ENCODE data around the gene TAOK2.

TAOK2 gene

DNA sequence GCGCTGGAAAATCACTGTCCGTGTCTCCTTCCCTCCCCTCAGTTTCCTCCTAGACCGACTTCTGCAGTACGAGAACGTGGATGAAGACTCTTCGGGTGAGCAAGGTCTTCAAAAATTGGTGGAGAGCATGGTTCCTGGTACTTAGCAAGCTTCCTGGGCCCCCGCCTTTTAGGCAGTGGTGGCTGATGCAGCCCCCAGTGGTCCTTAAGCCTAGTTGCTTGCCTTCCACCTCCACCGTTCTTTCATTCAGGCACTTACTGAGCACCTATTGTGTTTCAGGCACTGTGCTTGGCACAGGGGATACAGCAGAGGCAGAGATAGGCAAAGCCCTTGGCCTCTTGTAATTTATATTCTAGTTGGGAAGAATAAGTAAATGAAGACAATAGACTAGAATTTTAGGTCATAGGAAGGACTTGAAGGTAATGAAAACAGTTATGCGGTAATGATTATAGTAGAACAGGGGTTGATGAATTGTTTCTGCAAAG is 23.1 kb downstream of the TAOK2 start:
- no peaks in the 10 kb centered on the region for H3K9me3 ChIP-seq (ENCODE audit: control insufficient read depth, insufficient read depth, low read depth, low read length)
- peak overlapping the region; percentile 91; the same call in 1 of the 2 replicates for H3K27ac ChIP-seq (ENCODE audit: extremely low read depth, low read depth, low read length)
- no peaks in the 10 kb centered on the region; the same call in 1 of the 2 replicates for H3K4me1 ChIP-seq (ENCODE audit: control insufficient read depth, insufficient read depth, low read length)
- H3K4me3 ChIP-seq (ENCODE audit: low read depth, low read length) = peak overlapping the region; percentile 93
- H3K36me3 ChIP-seq (ENCODE audit: control insufficient read depth in 2 of 2, insufficient read depth in 1 of 2, low read length in 2 of 2) = peaks cover 8 to 77% of the 10 kb centered on the region in 2 experiments
- ChIA-PET CTCF (interaction anchor here (0.6 to 2.1 kb wide), 13 partner anchors 10 to 275 kb away, joined by 3 to 12 read pairs (median 4); partner anchors contain the start of genes PAGR1 and PRRT2), POLR2A (interaction anchor here (0.6 to 4.0 kb wide), 7 partner anchors 8 to 396 kb away, joined by 3 to 42 read pairs (median 5); partner anchors contain the start of gene TAOK2)
- TF ChIP-seq ZBTB10 (tag by site-specific recombination; IDR thresholded peaks at IDR 0.05) = no peak
- TF ChIP-seq ZBTB17 (tag by site-specific recombination; IDR thresholded peaks at IDR 0.05) = peak; percentile 15; the same call in 1 of the 2 replicates
- peak; percentile 95 for TF ChIP-seq ZNF664 (tag by site-specific recombination; IDR thresholded peaks at IDR 0.05)

DNA sequence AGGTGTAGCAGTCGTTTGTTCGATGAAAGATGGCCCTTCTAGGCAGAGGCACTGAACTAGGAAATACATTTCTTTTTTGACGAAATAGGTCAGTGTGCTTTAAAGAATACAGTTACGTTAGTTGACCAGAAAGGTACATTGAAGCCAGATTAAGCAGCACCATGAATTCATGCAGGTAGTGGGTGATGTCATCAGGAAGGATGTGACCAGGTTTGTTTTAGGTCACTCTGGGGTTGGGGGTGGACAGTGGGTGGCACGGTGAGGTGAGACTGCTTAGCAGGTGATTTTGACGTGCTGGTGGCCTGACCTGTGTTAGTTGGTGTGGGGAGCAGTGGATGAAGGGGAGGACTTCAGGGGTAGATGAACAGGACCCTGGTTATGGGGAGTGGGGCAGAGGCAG is 25.9 kb downstream of the TAOK2 start:
- Histone ChIP-seq H3K4me1 (ENCODE audit: control insufficient read depth, insufficient read depth, low read length) (no peaks in the 10 kb centered on the region; the same call in 1 of the 2 replicates), H3K9me3 (ENCODE audit: control insufficient read depth, insufficient read depth, low read depth, low read length) (no peaks in the 10 kb centered on the region), H3K36me3 (ENCODE audit: control insufficient read depth in 2 of 2, insufficient read depth in 1 of 2, low read length in 2 of 2) (peaks cover 8 to 76% of the 10 kb centered on the region in 2 experiments; a peak in 2 of 3 replicates), H3K27ac (ENCODE audit: extremely low read depth, low read depth, low read length) (no peak overlapping the region), H3K4me3 (ENCODE audit: low read depth, low read length) (no peak overlapping the region)
- ChIA-PET CTCF (interaction anchor here (0.7 kb wide), 1 partner anchor 17 kb away, joined by 3 read pairs; no protein-coding TSS in a partner anchor), POLR2A (interaction anchor here (0.8 to 1.0 kb wide), 2 partner anchors 9 to 26 kb away, joined by 3 to 4 read pairs; partner anchors contain the start of gene TAOK2)
- TF ChIP-seq ZNF629 (tag by site-specific recombination; IDR thresholded peaks at IDR 0.05) (0 out of 2 replicates have a peak, but pooled peaks have one; percentile 30), ZNF473 (tag by site-specific recombination; IDR thresholded peaks at IDR 0.05) (no peak), ZNF777 (tag by site-specific recombination; IDR thresholded peaks at IDR 0.05; ENCODE audit: borderline replicate concordance) (no peak), ZNF621 (tag by site-specific recombination; IDR thresholded peaks at IDR 0.05) (peak; percentile 14; the same call in 1 of the 2 replicates), ZNF654 (tag by site-specific recombination; IDR thresholded peaks at IDR 0.05; ENCODE audit: low read depth) (no peak), ZNF121 (tag by site-specific recombination; IDR thresholded peaks at IDR 0.05) (no peak)
- TF ChIP-seq, protein P1, sequence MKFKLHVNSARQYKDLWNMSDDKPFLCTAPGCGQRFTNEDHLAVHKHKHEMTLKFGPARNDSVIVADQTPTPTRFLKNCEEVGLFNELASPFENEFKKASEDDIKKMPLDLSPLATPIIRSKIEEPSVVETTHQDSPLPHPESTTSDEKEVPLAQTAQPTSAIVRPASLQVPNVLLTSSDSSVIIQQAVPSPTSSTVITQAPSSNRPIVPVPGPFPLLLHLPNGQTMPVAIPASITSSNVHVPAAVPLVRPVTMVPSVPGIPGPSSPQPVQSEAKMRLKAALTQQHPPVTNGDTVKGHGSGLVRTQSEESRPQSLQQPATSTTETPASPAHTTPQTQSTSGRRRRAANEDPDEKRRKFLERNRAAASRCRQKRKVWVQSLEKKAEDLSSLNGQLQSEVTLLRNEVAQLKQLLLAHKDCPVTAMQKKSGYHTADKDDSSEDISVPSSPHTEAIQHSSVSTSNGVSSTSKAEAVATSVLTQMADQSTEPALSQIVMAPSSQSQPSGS (tag by site-specific recombination; IDR thresholded peaks at IDR 0.05; ENCODE audit: low read depth) = peak; percentile 85
- TF ChIP-seq, protein P2, sequence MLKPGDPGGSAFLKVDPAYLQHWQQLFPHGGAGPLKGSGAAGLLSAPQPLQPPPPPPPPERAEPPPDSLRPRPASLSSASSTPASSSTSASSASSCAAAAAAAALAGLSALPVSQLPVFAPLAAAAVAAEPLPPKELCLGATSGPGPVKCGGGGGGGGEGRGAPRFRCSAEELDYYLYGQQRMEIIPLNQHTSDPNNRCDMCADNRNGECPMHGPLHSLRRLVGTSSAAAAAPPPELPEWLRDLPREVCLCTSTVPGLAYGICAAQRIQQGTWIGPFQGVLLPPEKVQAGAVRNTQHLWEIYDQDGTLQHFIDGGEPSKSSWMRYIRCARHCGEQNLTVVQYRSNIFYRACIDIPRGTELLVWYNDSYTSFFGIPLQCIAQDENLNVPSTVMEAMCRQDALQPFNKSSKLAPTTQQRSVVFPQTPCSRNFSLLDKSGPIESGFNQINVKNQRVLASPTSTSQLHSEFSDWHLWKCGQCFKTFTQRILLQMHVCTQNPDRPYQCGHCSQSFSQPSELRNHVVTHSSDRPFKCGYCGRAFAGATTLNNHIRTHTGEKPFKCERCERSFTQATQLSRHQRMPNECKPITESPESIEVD (tag by site-specific recombination; IDR thresholded peaks at IDR 0.05) = no peak

GRCh38 chr16:30000735-30001631 is 27.3 kb downstream of the TAOK2 start:
- H3K9me3 ChIP-seq (ENCODE audit: control insufficient read depth, insufficient read depth, low read depth, low read length) = no peaks in the 10 kb centered on the region
- no peaks in the 10 kb centered on the region for H3K4me1 ChIP-seq (ENCODE audit: control insufficient read depth, insufficient read depth, low read length)
- ChIA-PET CTCF (interaction anchor here (0.6 kb wide), 2 partner anchors 85 to 1677 kb away, joined by 3 read pairs; no protein-coding TSS in a partner anchor), POLR2A (interaction anchor here (1.6 kb wide), 1 partner anchor 10 kb away, joined by 3 read pairs; no protein-coding TSS in a partner anchor)
- no peak overlapping the region for H3K4me3 ChIP-seq (ENCODE audit: low read depth, low read length)
- no peak overlapping the region for H3K27ac ChIP-seq (ENCODE audit: extremely low read depth, low read depth, low read length)
- H3K36me3 ChIP-seq (ENCODE audit: control insufficient read depth in 2 of 2, insufficient read depth in 1 of 2, low read length in 2 of 2) = peaks cover 8 to 85% of the 10 kb centered on the region in 2 experiments; a peak in 2 of 3 replicates
- TF ChIP-seq, protein P3, sequence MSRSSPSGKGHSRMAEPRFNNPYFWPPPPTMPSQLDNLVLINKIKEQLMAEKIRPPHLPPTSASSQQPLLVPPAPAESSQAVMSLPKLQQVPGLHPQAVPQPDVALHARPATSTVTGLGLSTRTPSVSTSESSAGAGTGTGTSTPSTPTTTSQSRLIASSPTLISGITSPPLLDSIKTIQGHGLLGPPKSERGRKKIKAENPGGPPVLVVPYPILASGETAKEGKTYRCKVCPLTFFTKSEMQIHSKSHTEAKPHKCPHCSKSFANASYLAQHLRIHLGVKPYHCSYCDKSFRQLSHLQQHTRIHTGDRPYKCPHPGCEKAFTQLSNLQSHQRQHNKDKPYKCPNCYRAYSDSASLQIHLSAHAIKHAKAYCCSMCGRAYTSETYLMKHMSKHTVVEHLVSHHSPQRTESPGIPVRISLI (tag by site-specific recombination; IDR thresholded peaks at IDR 0.05) = no peak
- no peak for TF ChIP-seq ZNF280C (tag by site-specific recombination; IDR thresholded peaks at IDR 0.05)
- TF ChIP-seq SCRT1 (tag by site-specific recombination; IDR thresholded peaks at IDR 0.05; ENCODE audit: borderline replicate concordance) = no peak
- no peak for TF ChIP-seq ZNF48 (tag by site-specific recombination; IDR thresholded peaks at IDR 0.05)
- no peak for TF ChIP-seq ZNF426 (tag by site-specific recombination; IDR thresholded peaks at IDR 0.05)
- peak; percentile 59 for TF ChIP-seq KLF1 (tag by site-specific recombination; IDR thresholded peaks at IDR 0.05)

Measured in HEK293 (cell line).